CD4-positive, alpha-beta T cell (primary cell): Measurements from ENCODE around the gene LMBR1. TPM values are rescaled to one million over a fixed set of nuclear protein-coding genes. Genes with fewer than 3 reads are reported as not detected.
A peak's percentile ranks its signal among the peaks of the same experiment; 100 is the strongest.
"Not testable (repeated sequence)": the region's sequence is repeated elsewhere in the genome, so short reads cannot be mapped to it uniquely, and the experiment has no call there.

Experiments
- ATAC-seq: fragments of 200-7000 bp; cut with Tn5 transposase; one replicate; pipeline ENCODE4 v1.10.0; 2022; ENCODE audit warnings: mild to moderate bottlenecking; ENCODE audit not compliant: poor library complexity
- CTCF ChIA-PET: fragments of 350-600 bp; sonication (Branson Sonifier 250); formaldehyde crosslinking; loops from one replicate; lab custom pipeline; 2021; ENCODE audit warnings: antibody characterized with exemption, inconsistent platforms; lab: Charles Lee
- POLR2A ChIA-PET: fragments of 350-600 bp; sonication (Branson Sonifier 250); formaldehyde crosslinking; loops from one replicate; lab custom pipeline; 2021; ENCODE audit warnings: antibody characterized with exemption, inconsistent platforms; lab: Charles Lee
- DNase-seq, 14 experiments: peaks; one replicate each; pipeline ENCODE4 v3.0.0-alpha.2; 2013 to 2020; ENCODE audit warnings: mixed read lengths in 2 of 14
- H3K27ac ChIP-seq, 2 donors: one replicate each; pipeline versions ENCODE4 v1.5.1 to v1.7.0; 2013; ENCODE audit warnings: low read length in 2 of 2, low read depth in 1 of 2, mild to moderate bottlenecking in 1 of 2
- H3K27me3 ChIP-seq, 2 experiments: 1 replicate in 1 of 2; 2 replicates in 1 of 2; pipeline versions ENCODE4 v1.6.1 to v1.7.0; 2013; ENCODE audit warnings: low read length in 2 of 2, control low read depth in 1 of 2, mild to moderate bottlenecking in 1 of 2, moderate library complexity in 1 of 2; ENCODE audit not compliant: insufficient read depth in 2 of 2, control insufficient read depth in 1 of 2
- H3K36me3 ChIP-seq: one replicate; pipeline ENCODE4 v1.6.1; 2013; ENCODE audit warnings: low read length, control low read depth; ENCODE audit not compliant: insufficient read depth
- H3K4me1 ChIP-seq: one replicate; pipeline ENCODE4 v1.6.1; 2013; ENCODE audit warnings: low read length, control low read depth; ENCODE audit not compliant: insufficient read depth
- H3K4me3 ChIP-seq: one replicate; pipeline ENCODE4 v1.5.1; 2013; ENCODE audit warnings: mild to moderate bottlenecking, low read length, moderate library complexity
- H3K9me3 ChIP-seq, 2 experiments: 1 replicate in 1 of 2; 2 replicates in 1 of 2; pipeline versions ENCODE4 v1.6.1 to v1.7.0; 2013; ENCODE audit warnings: low read length in 2 of 2, mild to moderate bottlenecking in 2 of 2, control low read depth in 1 of 2, moderate library complexity in 1 of 2; ENCODE audit not compliant: control insufficient read depth in 1 of 2, insufficient read depth in 1 of 2
- H3K27ac Mint-ChIP-seq: one replicate; pipeline ENCODE4 v1.8.0; 2020; ENCODE audit warnings: mixed read lengths
- H3K27me3 Mint-ChIP-seq: one replicate; pipeline ENCODE4 v1.8.0; 2021; ENCODE audit warnings: mixed read lengths
- H3K36me3 Mint-ChIP-seq: one replicate; pipeline ENCODE4 v1.8.0; 2021; ENCODE audit warnings: low read depth, mixed read lengths
- H3K4me1 Mint-ChIP-seq: one replicate; pipeline ENCODE4 v1.8.0; 2021; ENCODE audit warnings: low read depth, mixed read lengths
- H3K4me3 Mint-ChIP-seq: one replicate; pipeline ENCODE4 v1.8.0; 2020; ENCODE audit warnings: mild to moderate bottlenecking, mixed read lengths
- H3K9me3 Mint-ChIP-seq: one replicate; pipeline ENCODE4 v1.8.0; 2020; ENCODE audit warnings: mixed read lengths
- CTCF ChIP-seq: fragments of 200-600 bp; IDR thresholded peaks from one replicate; pipeline ENCODE4 v1.8.0; 2022; ENCODE audit warnings: antibody characterized with exemption, mild to moderate bottlenecking
- intact Hi-C, 2 experiments: fragments of 100-400 bp; cut with DNase I in 1 of 2; cut with micrococcal nuclease in 1 of 2; formaldehyde crosslinking; loops; one replicate each; pipeline versions ENCODE4 v1.15.1 to v1.9.0; 2023 to 2025; cut with DNase I, micrococcal nuclease
- total RNA-seq, 174 experiments: library from RNA in 2 of 174; stranded (reverse) in 2 of 174; gene quantifications; one replicate each; pipeline ENCODE4 v1.2.3 and lab custom pipeline; 2021 to 2026

Gene LMBR1
- total RNA-seq, 2 experiments from 2014 or later: 61.6 to 61.9 TPM

- H3K4me1 Mint-ChIP-seq: peaks cover 18% of the 10 kb centered on the region
- POLR2A ChIA-PET: no interaction called here
- no peaks in the 10 kb centered on the region for H3K27me3 ChIP-seq
- H3K9me3 ChIP-seq: peaks cover 0 to 14% of the 10 kb centered on the region in 2 experiments
- DNase-seq (peak in 1 of 14 experiments; percentile 3), ATAC-seq (peak; percentile 12)
- H3K27ac Mint-ChIP-seq: peak overlapping the region; percentile 85
- H3K27ac ChIP-seq: no peak overlapping the region
- H3K36me3 ChIP-seq: no peaks in the 10 kb centered on the region
- H3K9me3 Mint-ChIP-seq: peaks cover 2% of the 10 kb centered on the region
- peaks cover 66% of the 10 kb centered on the region for H3K27me3 Mint-ChIP-seq
- peak overlapping the region; percentile 64 for H3K4me3 ChIP-seq
- intact Hi-C loops: loop anchor here (2.0 to 10.0 kb wide), 3 partner anchors 27 to 995 kb away; partner anchors contain the start of genes LMBR1 (in 1 of the 2) and RBM33 (in 1 of the 2)
- H3K4me1 ChIP-seq: peaks cover 17% of the 10 kb centered on the region
- no peak for TF ChIP-seq CTCF
- CTCF ChIA-PET: no interaction called here
- no peaks in the 10 kb centered on the region for H3K36me3 Mint-ChIP-seq
- H3K4me3 Mint-ChIP-seq: peak overlapping the region; percentile 79
Measured at GRCh38 chr7:156639426-156640256, 253.3 kb downstream of the LMBR1 start.

- Mint-ChIP-seq H3K4me1 (peaks cover 18% of the 10 kb centered on the region), H3K27me3 (peaks cover 67% of the 10 kb centered on the region), H3K4me3 (peak overlapping the region; percentile 79), H3K27ac (no peak overlapping the region), H3K9me3 (peaks cover 2% of the 10 kb centered on the region), H3K36me3 (no peaks in the 10 kb centered on the region)
- ChIA-PET CTCF (no interaction called here), POLR2A (no interaction called here)
- H3K27me3 ChIP-seq: no peaks in the 10 kb centered on the region
- H3K4me3 ChIP-seq: no peak overlapping the region
- peaks cover 0 to 14% of the 10 kb centered on the region in 2 experiments for H3K9me3 ChIP-seq
- no peak overlapping the region for H3K27ac ChIP-seq
- H3K36me3 ChIP-seq: no peaks in the 10 kb centered on the region
- ATAC-seq: no peak
- no peak for TF ChIP-seq CTCF
- no peak for DNase-seq
- H3K4me1 ChIP-seq: peaks cover 17% of the 10 kb centered on the region
- intact Hi-C loops: loop anchor here in 1 of 2 experiments (10.0 kb wide), 1 partner anchor 256 kb away; the partner anchor contains the start of gene LMBR1
Measured at GRCh38 chr7:156638443-156639077, 254.4 kb downstream of the LMBR1 start.

GRCh38 chr7:156637093-156637492 is 255.9 kb downstream of the LMBR1 start:
- POLR2A ChIA-PET, H3K36me3 ChIP-seq, H3K4me3 ChIP-seq, H3K27ac ChIP-seq, ATAC-seq, H3K36me3 Mint-ChIP-seq, H3K9me3 Mint-ChIP-seq, H3K27me3 ChIP-seq, DNase-seq, H3K27ac Mint-ChIP-seq, CTCF ChIA-PET, H3K4me3 Mint-ChIP-seq: not testable (repeated sequence)
- Mint-ChIP-seq H3K4me1 (peaks cover 18% of the 10 kb centered on the region), H3K27me3 (peaks cover 63% of the 10 kb centered on the region)
- peaks cover 0 to 14% of the 10 kb centered on the region in 2 experiments for H3K9me3 ChIP-seq
- H3K4me1 ChIP-seq: peaks cover 17% of the 10 kb centered on the region
- intact Hi-C loops: loop anchor here in 1 of 2 experiments (10.0 kb wide), 1 partner anchor 258 kb away; the partner anchor contains the start of gene LMBR1
